Spleen (tissue), 7 donors: Measurements from ENCODE around the gene ALX4.

Experiments used
- CTCF ChIP-seq, 11 experiments: fragments of 200-600 bp in 7 of 11; fragments of 450-650 bp in 4 of 11; sonication (generic) in 4 of 11; IDR thresholded peaks in 8 of 11; conservative IDR thresholded peaks in 3 of 11; 1 replicate in 7 of 11; 2 replicates in 4 of 11; pipeline versions ENCODE4 v1.4.0 to v1.8.0; 2016 to 2021; ENCODE audit warnings: antibody characterized with exemption in 11 of 11, inconsistent platforms in 4 of 11, mild to moderate bottlenecking in 1 of 11
- POLR2A ChIP-seq, 3 donors: fragments of 450-650 bp; IDR thresholded peaks; one replicate each; pipeline ENCODE4 v1.5.1; 2017; ENCODE audit warnings: antibody characterized with exemption in 3 of 3, mild to moderate bottlenecking in 1 of 3
- POLR2AphosphoS5 ChIP-seq, 3 donors: sonication (generic); formaldehyde crosslinking; IDR thresholded peaks; one replicate each; pipeline ENCODE4 v1.5.1; 2017; ENCODE audit warnings: antibody characterized with exemption in 3 of 3
- donor health status: DM: no; HTN: no; CAD: no; lungs with moderate emphysema.
- donor health status: DM: no; HTN: no; CAD: no.
- donor health status: DM: no; HTN: no; CAD: no.

GRCh38 chr11:44288133-44288526 is 21.8 kb downstream of the ALX4 start:
- no peak for TF ChIP-seq CTCF (IDR thresholded peaks at IDR 0.05 in 8 of 11, conservative IDR thresholded peaks at IDR 0.05 in 3 of 11)
- TF ChIP-seq POLR2AphosphoS5 (IDR thresholded peaks at IDR 0.05): no peak
- TF ChIP-seq POLR2A (IDR thresholded peaks at IDR 0.05): no peak
